ENCODE data around the gene AOPEP.

GRCh38 chr9:94911211-94911610 is 184.7 kb downstream of the AOPEP start:
- no peak for TF ChIP-seq CTCF (IDR thresholded peaks at IDR 0.05)
- no peak for TF ChIP-seq POLR2A (IDR thresholded peaks at IDR 0.05)

Measured in upper lobe of left lung (tissue), 4 donors.